SK-N-SH treated with all-trans-retinoic acid at 6 μM for 48 hours (cell line): Measurements from ENCODE around the gene NADSYN1.

Source experiments
- ATAC-seq: fragments of 200-7000 bp; cut with Tn5 transposase; 3 replicates; pipeline ENCODE4 v1.9.1; 2020; ENCODE audit warnings: mild to moderate bottlenecking, moderate library complexity
- ARNTL ChIP-seq: fragments of 450-650 bp; formaldehyde crosslinking; IDR thresholded peaks from 2 replicates; pipeline ENCODE4 v1.5.0; 2020; ENCODE audit warnings: low read depth, mild to moderate bottlenecking, moderate library complexity, borderline replicate concordance
- BACH2 ChIP-seq: fragments of 250-450 bp; sonication (Bioruptor Pico); IDR thresholded peaks from 2 replicates; pipeline ENCODE4 v1.9.0; 2021; ENCODE audit warnings: mild to moderate bottlenecking, borderline replicate concordance
- ESRRG ChIP-seq: fragments of 250-450 bp; sonication (Bioruptor Pico); IDR thresholded peaks from 2 replicates; pipeline ENCODE4 v1.6.1; 2021; ENCODE audit warnings: mild to moderate bottlenecking
- GLIS3 ChIP-seq: fragments of 250-450 bp; sonication (Bioruptor Pico); IDR thresholded peaks from 2 replicates; pipeline ENCODE4 v1.5.0; 2020; ENCODE audit warnings: mild to moderate bottlenecking, moderate library complexity
- ISL1 ChIP-seq: fragments of 250-450 bp; sonication (Bioruptor Pico); IDR thresholded peaks from 2 replicates; pipeline ENCODE4 v2.1.2; 2022; ENCODE audit warnings: mild to moderate bottlenecking, moderate library complexity
- PATZ1 ChIP-seq: fragments of 250-450 bp; sonication (Bioruptor Pico); IDR thresholded peaks from 2 replicates; pipeline ENCODE4 v1.8.0; 2020; ENCODE audit warnings: mild to moderate bottlenecking, moderate library complexity, borderline replicate concordance
- POU6F1 ChIP-seq: fragments of 250-450 bp; sonication (Bioruptor Pico); IDR thresholded peaks from 2 replicates; pipeline ENCODE4 v1.8.0; 2021; ENCODE audit warnings: low read depth, mild to moderate bottlenecking, moderate library complexity, borderline replicate concordance
- PPARA ChIP-seq: fragments of 250-450 bp; sonication (Bioruptor Pico); IDR thresholded peaks from 2 replicates; pipeline ENCODE4 v1.5.0; 2020; ENCODE audit warnings: mild to moderate bottlenecking, borderline replicate concordance
- RARB ChIP-seq: fragments of 250-450 bp; sonication (Bioruptor Pico); IDR thresholded peaks from 2 replicates; pipeline ENCODE4 v1.8.0; 2021; ENCODE audit warnings: mild to moderate bottlenecking, moderate library complexity
- SNAI2 ChIP-seq: fragments of 250-450 bp; sonication (Bioruptor Pico); IDR thresholded peaks from 2 replicates; pipeline ENCODE4 v1.5.0; 2020; ENCODE audit warnings: mild to moderate bottlenecking, moderate library complexity
- TCF4 ChIP-seq: fragments of 250-450 bp; sonication (Bioruptor Pico); IDR thresholded peaks from 2 replicates; pipeline ENCODE4 v1.8.0; 2021; ENCODE audit warnings: mild to moderate bottlenecking, moderate library complexity, borderline replicate concordance
- TOX ChIP-seq: fragments of 250-450 bp; sonication (Bioruptor Pico); IDR thresholded peaks from 2 replicates; pipeline ENCODE4 v1.8.0; 2021; ENCODE audit warnings: mild to moderate bottlenecking, moderate library complexity, borderline replicate concordance
- ZFP3 ChIP-seq: fragments of 250-450 bp; sonication (Bioruptor Pico); IDR thresholded peaks from 2 replicates; pipeline ENCODE4 v1.5.0; 2020; ENCODE audit warnings: mild to moderate bottlenecking, moderate library complexity
- ZFP30 ChIP-seq: fragments of 450-650 bp; formaldehyde crosslinking; IDR thresholded peaks from 2 replicates; pipeline ENCODE4 v1.5.0; 2022; ENCODE audit warnings: mild to moderate bottlenecking, moderate library complexity
- ZNF70 ChIP-seq: fragments of 450-650 bp; formaldehyde crosslinking; IDR thresholded peaks from 2 replicates; pipeline ENCODE4 v1.5.0; 2020; ENCODE audit warnings: mild to moderate bottlenecking, moderate library complexity
- ZNF8 ChIP-seq: fragments of 450-650 bp; formaldehyde crosslinking; IDR thresholded peaks from 2 replicates; pipeline ENCODE4 v1.5.0; 2020; ENCODE audit warnings: mild to moderate bottlenecking, moderate library complexity
- TF ChIP-seq, protein P1 (sequence below): fragments of 250-450 bp; sonication (Bioruptor Pico); IDR thresholded peaks from 2 replicates; pipeline ENCODE4 v1.5.0; 2020; ENCODE audit warnings: mild to moderate bottlenecking, moderate library complexity
- TF ChIP-seq, protein P2 (sequence below): fragments of 250-450 bp; sonication (Bioruptor Pico); IDR thresholded peaks from 2 replicates; pipeline ENCODE4 v1.5.1; 2021; ENCODE audit warnings: mild to moderate bottlenecking, moderate library complexity

NADSYN1 gene

DNA sequence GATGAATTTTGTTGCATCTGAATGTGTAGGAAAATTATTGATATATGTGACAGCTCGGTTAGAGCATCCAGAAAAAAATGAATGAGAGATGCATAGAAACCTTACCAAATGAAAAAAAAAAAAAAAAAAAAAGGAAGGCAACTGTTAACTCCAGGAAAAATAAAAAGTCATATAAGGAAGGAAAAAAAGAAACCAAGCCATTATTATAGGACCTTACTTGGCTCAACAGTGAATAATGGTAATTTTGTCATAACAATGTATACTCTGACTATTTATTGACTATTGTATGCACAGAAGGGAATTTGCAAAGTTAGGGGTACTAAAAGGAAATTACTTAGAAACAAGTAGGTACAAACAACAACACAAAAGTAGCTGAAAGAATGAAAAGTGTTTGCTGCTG, 6.9 kb upstream of the NADSYN1 start:
- TF ChIP-seq GLIS3 (no peak), BACH2 (CRISPR knock-in tag) (no peak)
- TF ChIP-seq, protein P1, sequence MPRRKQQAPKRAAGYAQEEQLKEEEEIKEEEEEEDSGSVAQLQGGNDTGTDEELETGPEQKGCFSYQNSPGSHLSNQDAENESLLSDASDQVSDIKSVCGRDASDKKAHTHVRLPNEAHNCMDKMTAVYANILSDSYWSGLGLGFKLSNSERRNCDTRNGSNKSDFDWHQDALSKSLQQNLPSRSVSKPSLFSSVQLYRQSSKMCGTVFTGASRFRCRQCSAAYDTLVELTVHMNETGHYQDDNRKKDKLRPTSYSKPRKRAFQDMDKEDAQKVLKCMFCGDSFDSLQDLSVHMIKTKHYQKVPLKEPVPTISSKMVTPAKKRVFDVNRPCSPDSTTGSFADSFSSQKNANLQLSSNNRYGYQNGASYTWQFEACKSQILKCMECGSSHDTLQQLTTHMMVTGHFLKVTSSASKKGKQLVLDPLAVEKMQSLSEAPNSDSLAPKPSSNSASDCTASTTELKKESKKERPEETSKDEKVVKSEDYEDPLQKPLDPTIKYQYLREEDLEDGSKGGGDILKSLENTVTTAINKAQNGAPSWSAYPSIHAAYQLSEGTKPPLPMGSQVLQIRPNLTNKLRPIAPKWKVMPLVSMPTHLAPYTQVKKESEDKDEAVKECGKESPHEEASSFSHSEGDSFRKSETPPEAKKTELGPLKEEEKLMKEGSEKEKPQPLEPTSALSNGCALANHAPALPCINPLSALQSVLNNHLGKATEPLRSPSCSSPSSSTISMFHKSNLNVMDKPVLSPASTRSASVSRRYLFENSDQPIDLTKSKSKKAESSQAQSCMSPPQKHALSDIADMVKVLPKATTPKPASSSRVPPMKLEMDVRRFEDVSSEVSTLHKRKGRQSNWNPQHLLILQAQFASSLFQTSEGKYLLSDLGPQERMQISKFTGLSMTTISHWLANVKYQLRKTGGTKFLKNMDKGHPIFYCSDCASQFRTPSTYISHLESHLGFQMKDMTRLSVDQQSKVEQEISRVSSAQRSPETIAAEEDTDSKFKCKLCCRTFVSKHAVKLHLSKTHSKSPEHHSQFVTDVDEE: no peak
- TF ChIP-seq, protein P2, sequence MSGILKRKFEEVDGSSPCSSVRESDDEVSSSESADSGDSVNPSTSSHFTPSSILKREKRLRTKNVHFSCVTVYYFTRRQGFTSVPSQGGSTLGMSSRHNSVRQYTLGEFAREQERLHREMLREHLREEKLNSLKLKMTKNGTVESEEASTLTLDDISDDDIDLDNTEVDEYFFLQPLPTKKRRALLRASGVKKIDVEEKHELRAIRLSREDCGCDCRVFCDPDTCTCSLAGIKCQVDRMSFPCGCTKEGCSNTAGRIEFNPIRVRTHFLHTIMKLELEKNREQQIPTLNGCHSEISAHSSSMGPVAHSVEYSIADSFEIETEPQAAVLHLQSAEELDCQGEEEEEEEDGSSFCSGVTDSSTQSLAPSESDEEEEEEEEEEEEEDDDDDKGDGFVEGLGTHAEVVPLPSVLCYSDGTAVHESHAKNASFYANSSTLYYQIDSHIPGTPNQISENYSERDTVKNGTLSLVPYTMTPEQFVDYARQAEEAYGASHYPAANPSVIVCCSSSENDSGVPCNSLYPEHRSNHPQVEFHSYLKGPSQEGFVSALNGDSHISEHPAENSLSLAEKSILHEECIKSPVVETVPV (CRISPR knock-in tag): no peak
- ATAC-seq: no peak

DNA sequence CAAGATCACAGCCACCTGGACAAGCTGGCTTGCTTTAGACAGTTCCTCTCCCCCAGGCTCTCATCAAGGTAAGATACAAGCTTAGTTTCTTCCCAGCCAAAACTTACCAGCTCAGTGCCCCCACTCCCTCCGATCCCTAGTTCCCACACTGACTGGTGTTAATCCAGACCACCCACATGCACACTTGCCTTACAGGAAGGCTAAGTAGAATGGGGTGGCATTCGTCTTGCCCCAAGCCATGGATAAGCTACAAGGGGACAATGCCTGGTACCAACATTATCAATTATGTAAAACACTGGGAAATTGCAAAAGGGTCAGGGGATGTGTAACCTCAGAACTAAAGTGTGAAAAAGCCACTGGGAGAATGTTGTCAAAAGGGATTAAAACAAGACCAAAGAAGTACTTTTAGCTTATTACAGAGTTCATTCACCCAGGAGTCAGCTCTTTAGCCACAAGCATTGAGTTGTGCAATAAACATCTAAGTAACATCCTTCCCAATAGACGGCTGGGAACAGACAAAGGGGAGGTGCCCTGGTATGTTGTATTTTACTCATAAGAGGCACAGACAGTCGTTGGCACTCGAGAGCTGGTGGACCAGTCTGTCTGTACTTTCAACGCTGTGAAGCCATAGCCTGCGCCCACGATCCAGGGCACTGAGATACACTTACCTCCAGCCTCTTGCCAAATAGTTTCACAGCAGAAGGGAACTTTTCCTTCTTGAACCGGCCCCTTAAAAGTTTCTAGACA, 5.9 kb upstream of the NADSYN1 start:
- ATAC-seq: no peak

GRCh38 chr11:71447791-71448256, 5.2 kb upstream of the NADSYN1 start:
- peak; percentile 40 for ATAC-seq
- TF ChIP-seq ZFP30 (CRISPR knock-in tag) (no peak), PPARA (no peak), PATZ1 (CRISPR knock-in tag) (no peak), RARB (CRISPR knock-in tag) (no peak), TOX (no peak), POU6F1 (CRISPR knock-in tag) (no peak), ESRRG (no peak)
- TF ChIP-seq, protein P2 (CRISPR knock-in tag): no peak

More for the DNA sequence above, 5.9 kb upstream of the NADSYN1 start:
- no peak for TF ChIP-seq TOX
- TF ChIP-seq ISL1 (CRISPR knock-in tag): no peak
- no peak for TF ChIP-seq ZNF70 (CRISPR knock-in tag)
- no peak for TF ChIP-seq POU6F1 (CRISPR knock-in tag)
- TF ChIP-seq BACH2 (CRISPR knock-in tag): no peak
- no peak for TF ChIP-seq ZNF8
- TF ChIP-seq SNAI2 (CRISPR knock-in tag): no peak
- TF ChIP-seq ARNTL (CRISPR knock-in tag): no peak
- TF ChIP-seq ZFP3 (CRISPR knock-in tag): no peak
- TF ChIP-seq, protein P2 (CRISPR knock-in tag): no peak
- TF ChIP-seq PATZ1 (CRISPR knock-in tag): no peak
- no peak for TF ChIP-seq RARB (CRISPR knock-in tag)
- no peak for TF ChIP-seq GLIS3
- no peak for TF ChIP-seq TCF4 (CRISPR knock-in tag)
- TF ChIP-seq ZFP30 (CRISPR knock-in tag): no peak
